CD14-positive monocyte (primary cell): ENCODE measurements around the gene LHCGR. TPM values are rescaled to one million over a fixed set of nuclear protein-coding genes. Genes with fewer than 3 reads are reported as not detected.

Source experiments
- DNase-seq, 3 donors: peaks; one replicate each; pipeline ENCODE4 v3.0.0-alpha.2; 2011 to 2022
- H2AFZ ChIP-seq: 2 replicates; pipeline ENCODE4 v1.6.0; 2012; ENCODE audit warnings: mild to moderate bottlenecking, low read depth, low read length, inconsistent platforms; ENCODE audit not compliant: insufficient read depth, poor library complexity, severe bottlenecking
- H3K27ac ChIP-seq, 2 donors: 1 replicate in 1 of 2; 2 replicates in 1 of 2; pipeline ENCODE4 v1.5.1; 2012 to 2013; ENCODE audit warnings: low read length in 2 of 2, control low read depth in 1 of 2, inconsistent platforms in 1 of 2, low read depth in 1 of 2, mild to moderate bottlenecking in 1 of 2
- H3K27me3 ChIP-seq, 2 donors: one replicate each; pipeline versions ENCODE4 v1.6.0 to v1.6.1; 2011 to 2013; ENCODE audit warnings: low read length in 2 of 2; ENCODE audit not compliant: control insufficient read depth in 2 of 2, insufficient read depth in 2 of 2
- H3K36me3 ChIP-seq, 2 donors: replicated peaks in 1 of 2; 1 replicate in 1 of 2; 2 replicates in 1 of 2; pipeline versions ENCODE4 v1.5.1 to v1.6.1; 2012 to 2013; ENCODE audit warnings: low read length in 2 of 2, control low read depth in 1 of 2, inconsistent platforms in 1 of 2, mild to moderate bottlenecking in 1 of 2; ENCODE audit not compliant: insufficient read depth in 2 of 2, control insufficient read depth in 1 of 2
- H3K4me1 ChIP-seq, 2 donors: 1 replicate in 1 of 2; 2 replicates in 1 of 2; pipeline versions ENCODE4 v1.5.1 to v1.6.1; 2012 to 2013; ENCODE audit warnings: low read length in 2 of 2, control low read depth in 1 of 2, inconsistent platforms in 1 of 2, mild to moderate bottlenecking in 1 of 2, moderate library complexity in 1 of 2; ENCODE audit not compliant: insufficient read depth in 2 of 2, control insufficient read depth in 1 of 2
- H3K4me2 ChIP-seq: replicated peaks from 2 replicates; pipeline ENCODE3; 2012; ENCODE audit warnings: low read length, moderate library complexity, mild to moderate bottlenecking; ENCODE audit not compliant: poor library complexity, severe bottlenecking; ENCODE audit errors: extremely low read depth
- H3K4me3 ChIP-seq, 3 experiments: fragments of 200-600 bp in 1 of 3; sonication (generic) in 1 of 3; replicated peaks in 1 of 3; 1 replicate in 2 of 3; 2 replicates in 1 of 3; pipeline ENCODE4 v1.5.1; 2011 to 2013; ENCODE audit warnings: low read length in 3 of 3, mild to moderate bottlenecking in 3 of 3, control low read depth in 2 of 3, low read depth in 2 of 3, inconsistent platforms in 1 of 3, moderate library complexity in 1 of 3
- H3K79me2 ChIP-seq: 2 replicates; pipeline ENCODE4 v1.6.0; 2012; ENCODE audit warnings: mild to moderate bottlenecking, control low read depth, inconsistent platforms, low read length, moderate library complexity; ENCODE audit not compliant: insufficient read depth
- H3K9ac ChIP-seq: 2 replicates; pipeline ENCODE4 v1.6.0; 2017; ENCODE audit warnings: low read length, mild to moderate bottlenecking; ENCODE audit not compliant: insufficient read depth, poor library complexity, severe bottlenecking
- H3K9me3 ChIP-seq, 2 donors: replicated peaks in 1 of 2; 1 replicate in 1 of 2; 2 replicates in 1 of 2; pipeline versions ENCODE4 v1.5.1 to v1.6.1; 2012 to 2013; ENCODE audit warnings: low read length in 2 of 2, control low read depth in 1 of 2; ENCODE audit not compliant: control insufficient read depth in 1 of 2, insufficient read depth in 1 of 2
- H4K20me1 ChIP-seq: 2 replicates; pipeline ENCODE4 v1.6.0; 2012; ENCODE audit warnings: mild to moderate bottlenecking, low read length, control low read depth, moderate library complexity; ENCODE audit not compliant: insufficient read depth
- H3K27ac Mint-ChIP-seq, 7 donors: one replicate each; pipeline ENCODE4 v1.8.0; 2020; ENCODE audit warnings: mild to moderate bottlenecking in 7 of 7, mixed read lengths in 7 of 7, moderate library complexity in 6 of 7, inconsistent platforms in 2 of 7
- H3K27me3 Mint-ChIP-seq, 3 donors: one replicate each; pipeline ENCODE4 v1.8.0; 2021 to 2022; ENCODE audit warnings: low read depth in 3 of 3, mild to moderate bottlenecking in 3 of 3, mixed read lengths in 3 of 3, moderate library complexity in 3 of 3, inconsistent platforms in 1 of 3
- H3K36me3 Mint-ChIP-seq, 2 donors: one replicate each; pipeline ENCODE4 v1.8.0; 2020; ENCODE audit warnings: mixed read lengths in 2 of 2, inconsistent platforms in 1 of 2, mild to moderate bottlenecking in 1 of 2
- H3K4me1 Mint-ChIP-seq: one replicate; pipeline ENCODE4 v1.8.0; 2020; ENCODE audit warnings: mild to moderate bottlenecking, mixed read lengths
- H3K4me3 Mint-ChIP-seq, 2 donors: one replicate each; pipeline ENCODE4 v1.8.0; 2020; ENCODE audit warnings: mild to moderate bottlenecking in 2 of 2, mixed read lengths in 2 of 2, moderate library complexity in 1 of 2
- H3K9me3 Mint-ChIP-seq, 7 donors: one replicate each; pipeline ENCODE4 v1.8.0; 2020 to 2022; ENCODE audit warnings: mixed read lengths in 7 of 7, mild to moderate bottlenecking in 6 of 7, moderate library complexity in 6 of 7, inconsistent platforms in 2 of 7
- WGBS: methylation state at CpG from one replicate; pipeline ENCODE4 v1.1.5; 2013; ENCODE audit warnings: missing lambda C conversion rate; ENCODE audit not compliant: insufficient coverage; 5-methylcytosine and 5-hydroxymethylcytosine counted together
- intact Hi-C, 2 donors: fragments of 100-400 bp; cut with micrococcal nuclease; formaldehyde crosslinking; loops; one replicate each; pipeline versions ENCODE4 v1.15.0 to v1.15.1; 2023
- polyA plus RNA-seq, 3 donors: library from polyadenylated mRNA; depleted of rRNA in 1 of 3; unstranded in 2 of 3; stranded (reverse) in 1 of 3; fragments of 300-500 nt in 2 of 3; fragments of >200 nt in 1 of 3; fragmentation: Illumina TruSeq in 2 of 3; gene quantifications; 1 replicate in 2 of 3; 2 replicates in 1 of 3; pipeline ENCODE4 v1.2.3, GENCODE V29; 2012 to 2021
- TF ChIP-seq, protein P1 (sequence below): fragments of 200-600 bp; IDR thresholded peaks from one replicate; pipeline ENCODE4 v1.8.0; 2022; ENCODE audit warnings: antibody characterized with exemption, mild to moderate bottlenecking

The LHCGR gene
- polyA plus RNA-seq, 3 donors = not detected

DNA sequence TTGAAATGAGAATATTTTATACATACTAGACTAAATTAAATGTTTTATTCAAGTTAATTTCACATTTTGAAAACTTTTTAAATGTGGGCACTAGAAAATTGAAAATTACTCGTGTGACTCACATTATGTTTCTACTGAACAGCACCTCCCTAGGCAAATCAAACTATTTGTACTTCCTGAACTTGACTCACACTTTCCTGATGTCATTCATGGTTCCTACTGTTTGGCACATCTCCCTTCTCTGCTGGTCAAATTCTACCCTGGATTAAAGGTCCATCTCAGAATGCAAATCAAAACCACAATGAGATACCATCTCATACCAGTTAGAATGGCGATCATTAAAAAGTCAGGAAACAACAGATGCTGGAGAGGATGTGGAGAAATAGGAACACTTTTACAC, 16.7 kb downstream of the LHCGR start:
- no peaks in the 10 kb centered on the region for H3K4me1 ChIP-seq
- WGBS = no CpG with 5 or more reads among the region's 2 CpGs
- no peak overlapping the region for H2AFZ ChIP-seq
- TF ChIP-seq, protein P1, sequence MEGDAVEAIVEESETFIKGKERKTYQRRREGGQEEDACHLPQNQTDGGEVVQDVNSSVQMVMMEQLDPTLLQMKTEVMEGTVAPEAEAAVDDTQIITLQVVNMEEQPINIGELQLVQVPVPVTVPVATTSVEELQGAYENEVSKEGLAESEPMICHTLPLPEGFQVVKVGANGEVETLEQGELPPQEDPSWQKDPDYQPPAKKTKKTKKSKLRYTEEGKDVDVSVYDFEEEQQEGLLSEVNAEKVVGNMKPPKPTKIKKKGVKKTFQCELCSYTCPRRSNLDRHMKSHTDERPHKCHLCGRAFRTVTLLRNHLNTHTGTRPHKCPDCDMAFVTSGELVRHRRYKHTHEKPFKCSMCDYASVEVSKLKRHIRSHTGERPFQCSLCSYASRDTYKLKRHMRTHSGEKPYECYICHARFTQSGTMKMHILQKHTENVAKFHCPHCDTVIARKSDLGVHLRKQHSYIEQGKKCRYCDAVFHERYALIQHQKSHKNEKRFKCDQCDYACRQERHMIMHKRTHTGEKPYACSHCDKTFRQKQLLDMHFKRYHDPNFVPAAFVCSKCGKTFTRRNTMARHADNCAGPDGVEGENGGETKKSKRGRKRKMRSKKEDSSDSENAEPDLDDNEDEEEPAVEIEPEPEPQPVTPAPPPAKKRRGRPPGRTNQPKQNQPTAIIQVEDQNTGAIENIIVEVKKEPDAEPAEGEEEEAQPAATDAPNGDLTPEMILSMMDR = no peak
- intact Hi-C loops = no loop called here
- H3K27me3 ChIP-seq = no peaks in the 10 kb centered on the region
- DNase-seq = no peak
- no peaks in the 10 kb centered on the region for H4K20me1 ChIP-seq
- no peaks in the 10 kb centered on the region for H3K36me3 ChIP-seq
- no peaks in the 10 kb centered on the region for H3K4me1 Mint-ChIP-seq
- H3K36me3 Mint-ChIP-seq = no peaks in the 10 kb centered on the region
- no peak overlapping the region for H3K4me3 Mint-ChIP-seq
- H3K27ac Mint-ChIP-seq = no peak overlapping the region
- no peaks in the 10 kb centered on the region for H3K79me2 ChIP-seq
- H3K4me3 ChIP-seq = no peak overlapping the region
- H3K9ac ChIP-seq = no peak overlapping the region
- H3K9me3 ChIP-seq = peaks cover 0 to 5% of the 10 kb centered on the region in 2 donors
- peaks cover 3 to 5% (median 4%) of the 10 kb centered on the region in 3 donors for H3K27me3 Mint-ChIP-seq
- H3K27ac ChIP-seq = no peak overlapping the region
- no peak overlapping the region for H3K4me2 ChIP-seq
- H3K9me3 Mint-ChIP-seq = peaks cover 4 to 7% (median 5%) of the 10 kb centered on the region in 7 donors

DNA sequence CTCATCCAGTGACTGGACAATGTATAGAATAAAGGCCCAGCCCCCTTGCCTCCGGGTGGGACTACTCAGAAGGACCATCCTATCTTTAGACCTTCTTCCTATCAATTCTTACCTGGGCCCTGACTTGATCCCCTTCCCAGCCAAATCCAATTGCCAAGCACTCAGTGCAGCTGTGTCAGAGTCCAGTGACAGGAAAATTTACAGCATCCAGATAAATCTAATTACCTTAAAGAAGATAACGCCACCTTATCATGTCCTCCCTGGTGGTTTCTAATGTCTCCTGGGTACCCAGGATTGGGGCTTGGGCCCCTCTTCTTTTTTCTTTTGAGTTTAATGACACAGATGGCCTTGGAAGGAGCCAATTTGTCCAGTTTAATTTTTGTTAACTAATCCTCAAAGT, 19.3 kb downstream of the LHCGR start:
- H2AFZ ChIP-seq = no peak overlapping the region
- Mint-ChIP-seq H3K27ac (no peak overlapping the region), H3K4me3 (no peak overlapping the region), H3K27me3 (peaks cover 3 to 8% (median 7%) of the 10 kb centered on the region in 3 donors), H3K4me1 (no peaks in the 10 kb centered on the region), H3K36me3 (no peaks in the 10 kb centered on the region), H3K9me3 (peaks cover 4 to 7% (median 5%) of the 10 kb centered on the region in 7 donors)
- intact Hi-C loops = no loop called here
- no peak overlapping the region for H3K4me3 ChIP-seq
- 90% methylated on average over 2 of the region's 2 CpGs for WGBS
- no peaks in the 10 kb centered on the region for H3K36me3 ChIP-seq
- H4K20me1 ChIP-seq = no peaks in the 10 kb centered on the region
- no peak overlapping the region for H3K9ac ChIP-seq
- TF ChIP-seq, protein P1 = no peak
- no peaks in the 10 kb centered on the region for H3K4me1 ChIP-seq
- peaks cover 0 to 5% of the 10 kb centered on the region in 2 donors for H3K9me3 ChIP-seq
- no peaks in the 10 kb centered on the region for H3K79me2 ChIP-seq
- no peak for DNase-seq
- H3K27me3 ChIP-seq = peaks cover 0 to 3% of the 10 kb centered on the region in 2 donors
- H3K4me2 ChIP-seq = no peak overlapping the region
- H3K27ac ChIP-seq = no peak overlapping the region
